Choroid plexus epithelial cell (primary cell): Measurements from ENCODE around the gene SPINDOC.

Experiments used
- DNase-seq: peaks from one replicate; pipeline ENCODE4 v3.0.0-alpha.2; 2010; ENCODE audit warnings: low read depth
- H3K4me3 ChIP-seq: 2 replicates; pipeline ENCODE4 v1.5.1; 2011; ENCODE audit warnings: low read depth, mild to moderate bottlenecking, control low read depth, low read length, moderate library complexity
- TF ChIP-seq, protein P1 (sequence below): conservative IDR thresholded peaks from 2 replicates; pipeline ENCODE4 v1.5.1; 2011; ENCODE audit warnings: low read depth, mild to moderate bottlenecking, control low read depth, inconsistent platforms, low read length, moderate library complexity

The SPINDOC gene

DNA sequence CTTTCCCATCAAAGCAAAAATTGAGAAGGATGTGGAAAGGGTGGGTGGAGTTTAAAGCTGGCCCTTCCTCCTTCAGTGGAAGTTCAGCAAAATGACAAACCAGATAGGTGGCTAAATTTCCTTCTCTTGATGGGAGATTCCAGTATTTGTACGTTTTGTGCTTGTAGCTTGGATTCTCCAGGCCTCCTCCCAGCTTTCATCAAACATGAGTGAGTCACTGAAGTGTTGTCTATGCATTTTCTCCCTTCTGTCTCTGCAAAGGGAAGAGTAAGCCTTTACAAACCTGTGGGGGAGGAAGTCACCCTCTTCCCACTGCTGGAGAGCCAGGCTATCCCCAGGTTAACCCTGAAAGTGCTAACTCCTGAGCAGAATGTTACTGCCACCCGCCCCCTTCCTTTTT, 32.0 kb downstream of the SPINDOC start:
- H3K4me3 ChIP-seq, result no peak overlapping the region
- TF ChIP-seq, protein P1, sequence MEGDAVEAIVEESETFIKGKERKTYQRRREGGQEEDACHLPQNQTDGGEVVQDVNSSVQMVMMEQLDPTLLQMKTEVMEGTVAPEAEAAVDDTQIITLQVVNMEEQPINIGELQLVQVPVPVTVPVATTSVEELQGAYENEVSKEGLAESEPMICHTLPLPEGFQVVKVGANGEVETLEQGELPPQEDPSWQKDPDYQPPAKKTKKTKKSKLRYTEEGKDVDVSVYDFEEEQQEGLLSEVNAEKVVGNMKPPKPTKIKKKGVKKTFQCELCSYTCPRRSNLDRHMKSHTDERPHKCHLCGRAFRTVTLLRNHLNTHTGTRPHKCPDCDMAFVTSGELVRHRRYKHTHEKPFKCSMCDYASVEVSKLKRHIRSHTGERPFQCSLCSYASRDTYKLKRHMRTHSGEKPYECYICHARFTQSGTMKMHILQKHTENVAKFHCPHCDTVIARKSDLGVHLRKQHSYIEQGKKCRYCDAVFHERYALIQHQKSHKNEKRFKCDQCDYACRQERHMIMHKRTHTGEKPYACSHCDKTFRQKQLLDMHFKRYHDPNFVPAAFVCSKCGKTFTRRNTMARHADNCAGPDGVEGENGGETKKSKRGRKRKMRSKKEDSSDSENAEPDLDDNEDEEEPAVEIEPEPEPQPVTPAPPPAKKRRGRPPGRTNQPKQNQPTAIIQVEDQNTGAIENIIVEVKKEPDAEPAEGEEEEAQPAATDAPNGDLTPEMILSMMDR, result no peak
- DNase-seq, result peak; percentile 87

DNA sequence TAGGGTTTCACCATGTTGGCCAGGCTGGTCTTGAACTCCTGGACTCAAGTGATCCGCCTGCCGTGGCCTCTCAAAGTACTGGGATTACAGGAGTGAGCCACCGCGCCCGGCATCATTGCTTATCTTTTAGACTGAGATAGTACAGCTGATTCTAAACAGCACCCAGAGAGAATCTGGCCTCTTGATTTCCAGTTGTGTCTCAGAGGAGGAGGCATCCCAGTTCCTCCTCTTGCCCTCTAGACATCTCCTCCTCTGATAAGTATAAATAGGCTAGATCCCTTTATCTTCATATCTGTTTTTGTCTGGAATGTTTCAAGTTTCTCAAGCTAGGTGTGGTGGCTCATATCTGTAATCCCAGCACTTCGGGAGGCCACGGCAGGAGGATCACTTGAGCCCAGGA, 32.7 kb downstream of the SPINDOC start:
- TF ChIP-seq, protein P1, result no peak
- no peak for DNase-seq
- H3K4me3 ChIP-seq, result no peak overlapping the region

DNA sequence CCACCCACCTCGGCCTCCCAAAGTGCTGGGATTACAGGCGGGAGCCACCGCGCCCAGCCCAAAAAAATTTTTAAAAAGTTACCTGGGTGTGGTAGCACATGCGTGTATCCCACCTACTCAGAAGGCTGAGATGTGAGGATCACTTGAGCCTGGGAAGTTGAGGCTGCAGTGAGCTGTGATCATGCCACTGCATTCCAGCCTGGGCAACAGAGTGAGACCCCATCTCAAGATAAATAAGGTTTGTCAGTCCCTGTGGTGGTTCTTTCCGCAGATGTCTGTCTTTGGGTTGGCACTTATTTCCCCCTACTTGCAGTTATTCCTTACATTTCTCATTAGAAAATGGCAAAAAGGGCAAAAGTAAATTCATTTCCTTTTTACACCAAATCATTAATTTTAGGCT, 33.6 kb downstream of the SPINDOC start:
- DNase-seq, result no peak
- H3K4me3 ChIP-seq, result no peak overlapping the region
- TF ChIP-seq, protein P1, result no peak

DNA sequence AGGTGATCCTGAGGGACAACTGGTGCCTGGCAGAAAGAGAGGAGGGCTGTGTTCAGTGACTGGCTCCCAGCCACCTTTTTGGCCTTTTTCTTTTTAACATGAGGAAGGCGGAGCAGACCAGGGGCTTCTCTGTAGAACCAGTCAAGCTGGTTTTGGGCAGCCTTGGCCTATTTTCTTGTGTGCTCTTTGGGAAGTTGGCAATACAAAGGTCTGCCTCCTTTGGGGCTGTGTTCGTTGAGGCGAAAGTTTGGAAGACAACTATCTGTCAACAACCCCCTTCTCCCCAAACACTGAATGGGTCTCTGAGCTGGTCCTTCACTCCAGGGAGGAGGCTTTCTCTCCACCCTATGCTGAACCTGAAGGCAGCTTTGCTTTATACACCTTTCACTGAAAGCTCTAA, 34.1 kb downstream of the SPINDOC start:
- TF ChIP-seq, protein P1, result no peak
- no peak for DNase-seq
- H3K4me3 ChIP-seq, result no peak overlapping the region

DNA sequence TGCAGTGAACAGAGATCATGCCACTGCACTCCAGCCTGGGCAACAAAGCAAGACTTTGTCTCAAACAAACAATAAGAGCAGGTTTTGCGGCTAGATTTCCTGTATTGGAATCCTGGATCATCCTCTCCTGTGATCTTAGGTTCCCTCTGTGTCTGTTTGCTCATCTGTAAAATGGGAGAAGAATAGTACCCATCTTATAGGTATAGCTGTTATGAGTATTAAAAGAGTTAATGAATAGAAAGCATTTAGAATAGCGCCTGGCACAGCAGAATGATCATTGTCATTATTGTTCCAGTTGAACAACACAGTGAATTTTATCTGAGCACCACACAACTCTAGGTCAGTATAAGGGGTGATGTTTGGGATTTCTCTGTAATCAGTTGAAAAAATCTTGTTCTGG, 36.4 kb downstream of the SPINDOC start:
- no peak for DNase-seq
- no peak overlapping the region for H3K4me3 ChIP-seq
- TF ChIP-seq, protein P1, result no peak

DNA sequence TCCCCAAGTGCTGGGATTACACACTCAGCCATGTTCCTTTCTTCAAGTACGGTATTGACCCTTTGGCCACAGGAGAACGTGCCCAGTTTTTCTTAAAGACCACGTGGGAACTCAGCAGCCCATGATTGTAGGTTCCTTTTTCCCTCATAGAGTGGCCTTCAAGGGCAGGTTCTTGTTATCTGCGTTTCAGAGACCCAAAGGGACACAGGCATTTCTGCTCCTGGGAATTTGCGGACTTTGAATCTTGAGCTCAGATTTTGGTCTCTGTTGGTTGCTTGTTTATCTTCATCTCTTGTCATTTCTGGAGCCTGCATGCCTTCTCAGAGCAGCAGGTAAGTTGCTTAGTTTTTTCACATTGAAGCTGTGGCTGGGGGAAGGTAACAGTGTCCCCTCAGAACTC, 37.7 kb downstream of the SPINDOC start:
- TF ChIP-seq, protein P1, result no peak
- no peak for DNase-seq
- no peak overlapping the region for H3K4me3 ChIP-seq

DNA sequence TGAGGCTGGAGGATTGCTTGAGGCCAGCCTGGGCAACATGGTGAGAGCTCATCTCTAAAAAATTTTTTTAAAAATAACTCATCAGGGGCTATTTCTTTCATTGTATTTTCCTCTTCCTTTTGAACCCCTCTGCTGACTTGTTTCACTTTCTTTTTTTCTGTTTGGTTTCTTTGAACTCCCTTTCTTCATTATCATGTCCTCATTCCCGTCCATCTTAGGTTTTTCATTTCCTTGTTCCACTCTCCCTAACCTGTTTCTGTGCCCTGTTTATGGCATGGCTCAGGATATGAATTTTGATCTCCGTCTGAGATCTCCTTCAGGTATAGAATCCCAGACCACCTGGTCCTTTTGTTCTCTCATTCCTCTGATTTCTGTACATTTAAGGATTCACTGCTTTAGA, 38.1 kb downstream of the SPINDOC start:
- no peak for DNase-seq
- TF ChIP-seq, protein P1, result no peak
- H3K4me3 ChIP-seq, result no peak overlapping the region
